GM12878 (cell line): Measurements from ENCODE around the gene STYXL2. TPM values are rescaled to one million over a fixed set of nuclear protein-coding genes. Genes with fewer than 3 reads are reported as not detected.

Experiments used
- ATAC-seq: fragments of 200-7000 bp; cut with Tn5 transposase; 3 replicates; pipeline ENCODE4 v1.9.1; 2020; ENCODE audit warnings: mild to moderate bottlenecking, moderate library complexity
- BruUV-seq: library from RNA; stranded (reverse); fragments of 400-500 nt; replicated peaks from 2 replicates; lab custom pipeline; 2021; lab: Mats Ljungman, UMichigan
- CTCF ChIA-PET: fragments of 300-600 bp; sonication (Branson Sonifier 250); formaldehyde crosslinking; extraction: SDS; loops from one replicate; lab custom pipeline; 2021; ENCODE audit warnings: inconsistent platforms; lab: Yijun Ruan, JAX
- POLR2A ChIA-PET: fragments of 350-600 bp; formaldehyde crosslinking; extraction: SDS; loops from one replicate; lab custom pipeline; 2021; ENCODE audit warnings: inconsistent platforms; lab: Charles Lee
- RAD21 ChIA-PET: fragments of 300-600 bp; sonication (Branson Sonifier 250); formaldehyde crosslinking; loops from one replicate; lab custom pipeline; 2023; ENCODE audit warnings: antibody characterized with exemption; ENCODE audit not compliant: unreplicated experiment; lab: Charles Lee
- SMC1A ChIA-PET: fragments of 300-600 bp; sonication (Branson Sonifier 250); formaldehyde crosslinking; loops from one replicate; lab custom pipeline; 2023; ENCODE audit not compliant: unreplicated experiment, uncharacterized antibody; lab: Charles Lee
- DNase-seq: peaks from one replicate; pipeline ENCODE4 v3.0.0-alpha.2; 2011; ENCODE audit warnings: low read depth, low spot score
- FAIRE-seq: peaks from 3 replicates; lab custom pipeline; 2011; peaks lifted over from hg19 to GRCh38; lab: Jason Lieb, UNC
- H2AFZ ChIP-seq: 2 replicates; pipeline ENCODE4 v1.6.0; 2011; ENCODE audit warnings: low read depth, low read length, control low read depth; ENCODE audit not compliant: control insufficient read depth
- H3K27ac ChIP-seq: 2 replicates; pipeline ENCODE4 v1.5.1; 2011; ENCODE audit warnings: control low read depth; ENCODE audit not compliant: control insufficient read depth, insufficient read depth
- H3K27me3 ChIP-seq, 2 experiments: replicated peaks in 1 of 2; 2 replicates each; pipeline versions ENCODE4 v1.6.0 to v1.6.1; 2011; ENCODE audit warnings: low read length in 1 of 2; ENCODE audit not compliant: control insufficient read depth in 2 of 2, insufficient read depth in 2 of 2
- H3K36me3 ChIP-seq, 2 experiments: 2 replicates each; pipeline ENCODE4 v1.5.1; 2011; ENCODE audit warnings: low read length in 1 of 2; ENCODE audit not compliant: control insufficient read depth in 2 of 2, insufficient read depth in 2 of 2
- H3K4me1 ChIP-seq: 2 replicates; pipeline ENCODE4 v1.6.1; 2011; ENCODE audit warnings: mild to moderate bottlenecking, low read length, moderate library complexity, mixed read lengths; ENCODE audit not compliant: control insufficient read depth, insufficient read depth
- H3K4me2 ChIP-seq: 2 replicates; pipeline ENCODE4 v1.6.0; 2011; ENCODE audit warnings: control low read depth; ENCODE audit not compliant: control insufficient read depth, insufficient read depth
- H3K4me3 ChIP-seq: fragments of 200-600 bp; sonication (generic); 2 replicates; pipeline ENCODE4 v1.5.1; 2016
- H3K79me2 ChIP-seq: 2 replicates; pipeline ENCODE4 v1.6.0; 2011; ENCODE audit warnings: low read length; ENCODE audit not compliant: control insufficient read depth, insufficient read depth
- H3K9ac ChIP-seq: 2 replicates; pipeline ENCODE4 v1.8.0; 2011; ENCODE audit warnings: low read length, control low read depth, mixed read lengths; ENCODE audit not compliant: control insufficient read depth, insufficient read depth
- H3K9me3 ChIP-seq: replicated peaks from 3 replicates; pipeline ENCODE4 v1.5.1; 2011; ENCODE audit warnings: mild to moderate bottlenecking, low read length; ENCODE audit not compliant: control insufficient read depth, insufficient read depth
- H4K20me1 ChIP-seq: 2 replicates; pipeline ENCODE4 v1.6.0; 2011; ENCODE audit not compliant: control insufficient read depth, insufficient read depth
- CEBPB ChIP-seq, 2 experiments: fragments of 150-350 bp in 1 of 2; IDR thresholded peaks; 2 replicates each; pipeline ENCODE4 v1.6.1; 2012 to 2014; ENCODE audit warnings: low read depth in 2 of 2, low read length in 2 of 2, borderline replicate concordance in 1 of 2, inconsistent platforms in 1 of 2
- CREM ChIP-seq: IDR thresholded peaks from 2 replicates; pipeline ENCODE4 v1.6.1; 2014; ENCODE audit warnings: antibody characterized with exemption, low read depth
- ESRRA ChIP-seq: IDR thresholded peaks from 2 replicates; pipeline ENCODE4 v1.6.1; 2012; ENCODE audit warnings: mild to moderate bottlenecking, low read length, improper control_type of control experiment
- EZH2 ChIP-seq: IDR thresholded peaks from 2 replicates; pipeline ENCODE4 v1.6.1; 2012; ENCODE audit warnings: low read depth, mild to moderate bottlenecking, control low read depth, inconsistent platforms, low read length, borderline replicate concordance; ENCODE audit not compliant: control insufficient read depth
- FOS ChIP-seq: IDR thresholded peaks from 3 replicates; pipeline ENCODE4 v1.6.1; 2011; ENCODE audit warnings: borderline replicate concordance; ENCODE audit not compliant: insufficient read length; ENCODE audit errors: extremely low read depth
- MEF2B ChIP-seq: fragments of 450-650 bp; IDR thresholded peaks from 2 replicates; pipeline ENCODE4 v1.6.1; 2018; ENCODE audit warnings: mild to moderate bottlenecking, moderate library complexity; ENCODE audit not compliant: partially characterized antibody, poor library complexity, severe bottlenecking
- MTA3 ChIP-seq: IDR thresholded peaks from 2 replicates; pipeline ENCODE4 v1.6.1; 2012; ENCODE audit warnings: low read length, inconsistent platforms, borderline replicate concordance
- MXI1 ChIP-seq: fragments of 150-350 bp; IDR thresholded peaks from 2 replicates; pipeline ENCODE4 v1.6.1; 2011; ENCODE audit warnings: low read depth, mild to moderate bottlenecking, inconsistent platforms, low read length, improper control_type of control experiment
- MYB ChIP-seq: fragments of 150-350 bp; IDR thresholded peaks from 2 replicates; pipeline ENCODE4 v1.6.1; 2014; ENCODE audit warnings: mild to moderate bottlenecking, low read depth, low read length, borderline replicate concordance
- NFYA ChIP-seq: IDR thresholded peaks from 2 replicates; pipeline ENCODE4 v1.6.1; 2011; ENCODE audit warnings: low read depth, mild to moderate bottlenecking, low read length, improper control_type of control experiment, borderline replicate concordance
- NRF1 ChIP-seq: conservative IDR thresholded peaks from 2 replicates; pipeline ENCODE4 v1.6.1; 2011; ENCODE audit warnings: mild to moderate bottlenecking, low read depth, low read length, improper control_type of control experiment
- POLR2A ChIP-seq: IDR thresholded peaks from 2 replicates; pipeline ENCODE4 v1.6.1; 2011; ENCODE audit warnings: low read depth, mild to moderate bottlenecking, low read length
- RB1 ChIP-seq: fragments of 450-650 bp; formaldehyde crosslinking; IDR thresholded peaks from 2 replicates; pipeline ENCODE4 v1.6.1; 2017; ENCODE audit warnings: mild to moderate bottlenecking, borderline replicate concordance
- RCOR1 ChIP-seq: conservative IDR thresholded peaks from 2 replicates; pipeline ENCODE4 v1.6.1; 2012; ENCODE audit warnings: low read depth, low read length, improper control_type of control experiment
- RELA ChIP-seq: fragments of 450-650 bp; IDR thresholded peaks from 2 replicates; pipeline ENCODE4 v1.8.0; 2014; ENCODE audit warnings: borderline replicate concordance; ENCODE audit not compliant: partially characterized antibody
- ZNF274 ChIP-seq: IDR thresholded peaks from one replicate; pipeline ENCODE4 v1.8.0; 2011; ENCODE audit not compliant: insufficient read length, insufficient read depth
- WGBS: methylation state at CpG from one replicate; pipeline ENCODE4 v1.1.6; 2016; ENCODE audit warnings: low lambda C conversion rate; ENCODE audit not compliant: insufficient replicate concordance, insufficient coverage; ENCODE audit errors: missing lambda C conversion rate; 5-methylcytosine and 5-hydroxymethylcytosine counted together
- in situ Hi-C: fragments of 300-500 bp; cut with MboI; formaldehyde crosslinking; loops from 9 replicates; pipeline ENCODE4 v1.14.3; 2018; ENCODE audit warnings: mixed read lengths
- intact Hi-C: fragments of 100-400 bp; cut with micrococcal nuclease; formaldehyde crosslinking; loops from one replicate; pipeline ENCODE4 v1.14.2; 2022; ENCODE audit not compliant: unreplicated experiment
- polyA plus RNA-seq, 11 experiments: library from polyadenylated mRNA; depleted of rRNA in 4 of 11; unstranded in 6 of 11; stranded (reverse) in 5 of 11; fragments of >200 nt; fragmentation: Nextera tagmentation in 4 of 11; fragmentation: Illumina TruSeq in 1 of 11; extraction: Ambion mirVana in 4 of 11; extraction: Trizol in 1 of 11; gene quantifications; 1 replicate in 1 of 11; 2 replicates in 10 of 11; pipeline versions ENCODE4 v1.2.1 to v1.2.3, GENCODE V29; 2011 to 2016; ENCODE audit warnings: inconsistent platforms in 2 of 11, missing spikeins in 2 of 11, low read depth in 1 of 11
- total RNA-seq, 4 experiments: library from RNA; depleted of rRNA in 3 of 4; stranded (reverse); fragments of >200 nt in 3 of 4; fragmentation: Illumina TruSeq in 1 of 4; extraction: Trizol in 1 of 4; gene quantifications; 2 replicates each; pipeline versions ENCODE4 v1.2.1 to v1.2.3, GENCODE V29; 2013 to 2021
- TF ChIP-seq, protein P1 (sequence below): IDR thresholded peaks from 2 replicates; pipeline ENCODE4 v1.6.1; 2011; ENCODE audit warnings: mild to moderate bottlenecking, low read depth, low read length, moderate library complexity; ENCODE audit not compliant: insufficient replicate concordance
- TF ChIP-seq, protein P2 (sequence below): fragments of 450-650 bp; IDR thresholded peaks from 2 replicates; pipeline ENCODE4 v1.6.1; 2014; ENCODE audit warnings: mild to moderate bottlenecking
- TF ChIP-seq, protein P3 (sequence below): fragments of 450-650 bp; IDR thresholded peaks from 2 replicates; pipeline ENCODE4 v1.6.1; 2016; ENCODE audit warnings: mild to moderate bottlenecking

STYXL2 gene
- total and polyA plus RNA-seq, 10 of the 15 experiments (the other 5 are each of a cell fraction or from before 2014, with no cell fraction given): under 0.01 to 0.08 (median 0.03) TPM; not detected in 7

DNA sequence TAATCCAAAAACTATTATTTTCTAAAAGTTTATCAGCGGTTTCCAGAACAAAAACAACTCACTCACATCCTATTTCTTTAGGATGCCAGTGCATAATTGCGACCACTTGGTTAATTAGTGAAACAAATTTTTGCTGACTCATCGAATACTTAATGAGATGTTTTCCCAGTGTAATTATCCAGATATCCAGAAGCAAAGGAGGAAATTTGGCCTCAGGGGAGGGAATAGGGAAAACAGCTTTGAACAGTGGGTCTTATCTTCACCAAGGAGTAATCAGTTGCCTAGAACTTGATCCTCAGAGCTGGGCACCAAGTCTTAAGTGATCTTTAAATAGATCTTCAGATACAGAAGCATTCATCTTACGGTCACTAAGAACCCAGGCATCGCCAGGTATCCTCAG, 24.3 kb downstream of the STYXL2 start:
- peaks cover 0 to 2% of the 10 kb centered on the region in 2 experiments; a peak in 1 of 4 replicates for H3K27me3 ChIP-seq
- SMC1A ChIA-PET: no interaction called here
- no peaks in the 10 kb centered on the region for H3K79me2 ChIP-seq
- H3K27ac ChIP-seq: no peak overlapping the region
- RAD21 ChIA-PET: no interaction called here
- BruUV-seq: no TSS peak
- H4K20me1 ChIP-seq: no peaks in the 10 kb centered on the region
- H3K36me3 ChIP-seq: no peaks in the 10 kb centered on the region
- DNase-seq (no peak), FAIRE-seq (no peak), ATAC-seq (no peak)
- no peak overlapping the region for H2AFZ ChIP-seq
- in situ Hi-C loops: no loop called here
- CTCF ChIA-PET: interaction anchor here (0.7 to 1.1 kb wide), 3 partner anchors 13 to 51 kb away, joined by 3 to 5 read pairs (median 4); no protein-coding TSS in a partner anchor
- TF ChIP-seq MYB (no peak), POLR2A (no peak), CREM (no peak), MTA3 (no peak), NFYA (no peak), MXI1 (no peak), MEF2B (no peak), FOS (no peak), NRF1 (no peak), RELA (no peak), ESRRA (no peak), ZNF274 (no peak), EZH2 (no peak), RCOR1 (no peak), CEBPB (IDR thresholded peaks at IDR 0.05; ENCODE audit: borderline replicate concordance in 1 of 2, low read depth in 2 of 2, low read length in 2 of 2) (no peak), RB1 (no peak)
- TF ChIP-seq, protein P1, sequence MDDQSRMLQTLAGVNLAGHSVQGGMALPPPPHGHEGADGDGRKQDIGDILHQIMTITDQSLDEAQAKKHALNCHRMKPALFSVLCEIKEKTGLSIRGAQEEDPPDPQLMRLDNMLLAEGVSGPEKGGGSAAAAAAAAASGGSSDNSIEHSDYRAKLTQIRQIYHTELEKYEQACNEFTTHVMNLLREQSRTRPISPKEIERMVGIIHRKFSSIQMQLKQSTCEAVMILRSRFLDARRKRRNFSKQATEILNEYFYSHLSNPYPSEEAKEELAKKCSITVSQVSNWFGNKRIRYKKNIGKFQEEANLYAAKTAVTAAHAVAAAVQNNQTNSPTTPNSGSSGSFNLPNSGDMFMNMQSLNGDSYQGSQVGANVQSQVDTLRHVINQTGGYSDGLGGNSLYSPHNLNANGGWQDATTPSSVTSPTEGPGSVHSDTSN: no peak
- TF ChIP-seq, protein P2, sequence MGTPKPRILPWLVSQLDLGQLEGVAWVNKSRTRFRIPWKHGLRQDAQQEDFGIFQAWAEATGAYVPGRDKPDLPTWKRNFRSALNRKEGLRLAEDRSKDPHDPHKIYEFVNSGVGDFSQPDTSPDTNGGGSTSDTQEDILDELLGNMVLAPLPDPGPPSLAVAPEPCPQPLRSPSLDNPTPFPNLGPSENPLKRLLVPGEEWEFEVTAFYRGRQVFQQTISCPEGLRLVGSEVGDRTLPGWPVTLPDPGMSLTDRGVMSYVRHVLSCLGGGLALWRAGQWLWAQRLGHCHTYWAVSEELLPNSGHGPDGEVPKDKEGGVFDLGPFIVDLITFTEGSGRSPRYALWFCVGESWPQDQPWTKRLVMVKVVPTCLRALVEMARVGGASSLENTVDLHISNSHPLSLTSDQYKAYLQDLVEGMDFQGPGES: no peak
- TF ChIP-seq, protein P3, sequence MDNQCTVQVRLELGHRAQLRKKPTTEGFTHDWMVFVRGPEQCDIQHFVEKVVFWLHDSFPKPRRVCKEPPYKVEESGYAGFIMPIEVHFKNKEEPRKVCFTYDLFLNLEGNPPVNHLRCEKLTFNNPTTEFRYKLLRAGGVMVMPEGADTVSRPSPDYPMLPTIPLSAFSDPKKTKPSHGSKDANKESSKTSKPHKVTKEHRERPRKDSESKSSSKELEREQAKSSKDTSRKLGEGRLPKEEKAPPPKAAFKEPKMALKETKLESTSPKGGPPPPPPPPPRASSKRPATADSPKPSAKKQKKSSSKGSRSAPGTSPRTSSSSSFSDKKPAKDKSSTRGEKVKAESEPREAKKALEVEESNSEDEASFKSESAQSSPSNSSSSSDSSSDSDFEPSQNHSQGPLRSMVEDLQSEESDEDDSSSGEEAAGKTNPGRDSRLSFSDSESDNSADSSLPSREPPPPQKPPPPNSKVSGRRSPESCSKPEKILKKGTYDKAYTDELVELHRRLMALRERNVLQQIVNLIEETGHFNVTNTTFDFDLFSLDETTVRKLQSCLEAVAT: no peak
- intact Hi-C loops: no loop called here
- H3K4me2 ChIP-seq: no peak overlapping the region
- H3K4me1 ChIP-seq: no peaks in the 10 kb centered on the region
- H3K9me3 ChIP-seq: no peaks in the 10 kb centered on the region
- H3K4me3 ChIP-seq: no peak overlapping the region
- no peak overlapping the region for H3K9ac ChIP-seq
- POLR2A ChIA-PET: no interaction called here
- 55% methylated on average over 5 of the region's 5 CpGs for WGBS
